Tibial nerve (tissue), 4 donors: ENCODE data around the gene GRK1. TPM values are rescaled to one million over a fixed set of nuclear protein-coding genes. Genes with fewer than 3 reads are reported as not detected.

Experiments used
- DNase-seq, 2 donors: peaks; one replicate each; pipeline ENCODE4 v3.0.0-alpha.2; 2019; ENCODE audit warnings: low spot score in 2 of 2
- H3K27ac ChIP-seq, 4 donors: fragments of 200-600 bp; sonication (generic) in 3 of 4; one replicate each; pipeline ENCODE4 v1.5.1; 2017 to 2019; ENCODE audit warnings: mild to moderate bottlenecking in 1 of 4
- H3K27me3 ChIP-seq, 2 donors: fragments of 200-600 bp; sonication (generic) in 1 of 2; one replicate each; pipeline versions ENCODE4 v1.5.1 to v1.6.0; 2017 to 2019
- H3K36me3 ChIP-seq, 3 donors: fragments of 200-600 bp; sonication (generic); one replicate each; pipeline ENCODE4 v1.5.1; 2018 to 2019
- H3K4me1 ChIP-seq, 4 donors: fragments of 200-600 bp; sonication (generic) in 3 of 4; one replicate each; pipeline ENCODE4 v1.5.1; 2017 to 2019
- H3K4me3 ChIP-seq, 4 donors: fragments of 200-600 bp; sonication (generic) in 3 of 4; one replicate each; pipeline ENCODE4 v1.5.1; 2017 to 2019; ENCODE audit warnings: mild to moderate bottlenecking in 1 of 4, moderate library complexity in 1 of 4
- H3K9me3 ChIP-seq, 4 donors: fragments of 200-600 bp; sonication (generic) in 3 of 4; one replicate each; pipeline ENCODE4 v1.5.1; 2017 to 2019
- CTCF ChIP-seq, 5 experiments: fragments of 200-600 bp in 3 of 5; fragments of 450-650 bp in 2 of 5; sonication (generic) in 3 of 5; IDR thresholded peaks; one replicate each; pipeline ENCODE4 v1.5.1; 2016 to 2019; ENCODE audit warnings: antibody characterized with exemption in 5 of 5, mild to moderate bottlenecking in 3 of 5, moderate library complexity in 2 of 5
- EP300 ChIP-seq, 2 donors: sonication (generic); formaldehyde crosslinking; IDR thresholded peaks; one replicate each; pipeline ENCODE4 v1.6.1; 2017; ENCODE audit warnings: antibody characterized with exemption in 2 of 2, mild to moderate bottlenecking in 1 of 2
- POLR2A ChIP-seq, 2 donors: fragments of 450-650 bp; IDR thresholded peaks; one replicate each; pipeline ENCODE4 v1.6.1; 2017; ENCODE audit warnings: antibody characterized with exemption in 2 of 2, mild to moderate bottlenecking in 2 of 2, moderate library complexity in 2 of 2
- WGBS, 2 donors: methylation state at CpG; one replicate each; pipeline ENCODE4 v1.1.5; 2018; 5-methylcytosine and 5-hydroxymethylcytosine counted together
- total RNA-seq, 4 donors: library from RNA; depleted of rRNA; stranded (reverse); fragments of >200 nt; gene quantifications; one replicate each; pipeline ENCODE4 v1.1.0, GENCODE V29; 2016

GRK1 gene
- total RNA-seq, 4 donors from 2014 or later = not detected

- DNase-seq = no peak
- no peak overlapping the region for H3K27ac ChIP-seq
- 84 to 89% methylated on average over 18 to 20 of the region's 25 CpGs for WGBS, 2 donors
- TF ChIP-seq EP300 (IDR thresholded peaks at IDR 0.05) (no peak), CTCF (IDR thresholded peaks at IDR 0.05) (no peak), POLR2A (IDR thresholded peaks at IDR 0.05) (no peak)
- H3K4me1 ChIP-seq = peaks cover 0 to 15% (median 4%) of the 10 kb centered on the region in 4 donors
- peaks cover 0 to 19% of the 10 kb centered on the region in 2 donors for H3K27me3 ChIP-seq
- H3K36me3 ChIP-seq = peaks cover 0 to 13% (median 0%) of the 10 kb centered on the region in 3 donors
- H3K4me3 ChIP-seq = no peak overlapping the region
- no peaks in the 10 kb centered on the region for H3K9me3 ChIP-seq
These were observed 97.2 kb downstream of the GRK1 start for GRCh38 chr13:113763961-113764792.

- H3K4me3 ChIP-seq = no peak overlapping the region
These were observed 98.0 kb downstream of the GRK1 start for GRCh38 chr13:113764793-113765563.

GRCh38 chr13:113765564-113765910, 98.5 kb downstream of the GRK1 start:
- H3K4me3 ChIP-seq = no peak overlapping the region
- TF ChIP-seq CTCF (IDR thresholded peaks at IDR 0.05) = no peak
- no peak for TF ChIP-seq POLR2A (IDR thresholded peaks at IDR 0.05)
- no peak for TF ChIP-seq EP300 (IDR thresholded peaks at IDR 0.05)
- peaks cover 0 to 7% (median 0%) of the 10 kb centered on the region in 4 donors for H3K4me1 ChIP-seq
- no peak for DNase-seq
- H3K36me3 ChIP-seq = peaks cover 0 to 23% (median 0%) of the 10 kb centered on the region in 3 donors
- H3K27me3 ChIP-seq = peaks cover 0 to 18% of the 10 kb centered on the region in 2 donors
- 56 to 61% methylated on average over 4 of the region's 4 CpGs for WGBS, 2 donors
- no peak overlapping the region for H3K27ac ChIP-seq
- H3K9me3 ChIP-seq = no peaks in the 10 kb centered on the region

More at GRCh38 chr13:113764793-113765563, 98.0 kb downstream of the GRK1 start:
- TF ChIP-seq POLR2A (IDR thresholded peaks at IDR 0.05) (no peak), CTCF (IDR thresholded peaks at IDR 0.05) (no peak)
- Histone ChIP-seq H3K27me3 (peaks cover 0 to 19% of the 10 kb centered on the region in 2 donors), H3K4me1 (peaks cover 0 to 13% (median 1%) of the 10 kb centered on the region in 4 donors), H3K9me3 (no peaks in the 10 kb centered on the region), H3K36me3 (peaks cover 0 to 18% (median 0%) of the 10 kb centered on the region in 3 donors), H3K27ac (no peak overlapping the region)
- DNase-seq = no peak
- WGBS, 2 donors = 79 to 81% methylated on average over 17 to 19 of the region's 19 CpGs

GRCh38 chr13:113766035-113766800, 99.2 kb downstream of the GRK1 start:
- peaks cover 0 to 7% (median 0%) of the 10 kb centered on the region in 4 donors for H3K4me1 ChIP-seq
- 78 to 80% methylated on average over 21 to 30 of the region's 30 CpGs for WGBS, 2 donors
- TF ChIP-seq CTCF (IDR thresholded peaks at IDR 0.05) (no peak), POLR2A (IDR thresholded peaks at IDR 0.05) (no peak), EP300 (IDR thresholded peaks at IDR 0.05) (no peak)
- H3K36me3 ChIP-seq = peaks cover 0 to 24% (median 0%) of the 10 kb centered on the region in 3 donors
- H3K27me3 ChIP-seq = peaks cover 0 to 12% of the 10 kb centered on the region in 2 donors
- no peak overlapping the region for H3K27ac ChIP-seq
- H3K9me3 ChIP-seq = no peaks in the 10 kb centered on the region
- H3K4me3 ChIP-seq = no peak overlapping the region
- DNase-seq = no peak
